Astrocyte (in vitro differentiated cells and primary cell): Measurements from ENCODE around the gene GRIK1. TPM values are rescaled to one million over a fixed set of nuclear protein-coding genes. Genes with fewer than 3 reads are reported as not detected.

Source experiments
- DNase-seq: peaks from one replicate; pipeline ENCODE4 v3.0.0-alpha.2; 2010; ENCODE audit warnings: low read depth
- FAIRE-seq: peaks from 2 replicates; lab custom pipeline; 2011; peaks lifted over from hg19 to GRCh38; lab: Jason Lieb, UNC
- H2AFZ ChIP-seq: 2 replicates; pipeline ENCODE4 v1.6.0; 2012; ENCODE audit warnings: low read depth, low read length, inconsistent platforms
- H3K27ac ChIP-seq: 2 replicates; pipeline ENCODE4 v1.5.1; 2011; ENCODE audit warnings: low read depth, low read length, inconsistent platforms
- H3K27me3 ChIP-seq: 2 replicates; pipeline ENCODE4 v1.6.0; 2011; ENCODE audit warnings: low read length, inconsistent platforms; ENCODE audit not compliant: insufficient read depth
- H3K36me3 ChIP-seq: 2 replicates; pipeline ENCODE4 v1.5.1; 2011; ENCODE audit warnings: low read length, inconsistent platforms; ENCODE audit not compliant: insufficient read depth
- H3K4me1 ChIP-seq: 2 replicates; pipeline ENCODE4 v1.5.1; 2011; ENCODE audit warnings: low read length, inconsistent platforms; ENCODE audit not compliant: insufficient read depth
- H3K4me2 ChIP-seq: 2 replicates; pipeline ENCODE4 v1.6.0; 2012; ENCODE audit warnings: low read length, inconsistent platforms
- H3K4me3 ChIP-seq: 2 replicates; pipeline ENCODE4 v1.5.1; 2011; ENCODE audit warnings: low read depth, mild to moderate bottlenecking, low read length, inconsistent platforms; ENCODE audit not compliant: insufficient read depth
- H3K79me2 ChIP-seq: 2 replicates; pipeline ENCODE4 v1.6.0; 2012; ENCODE audit warnings: mild to moderate bottlenecking, low read length, inconsistent platforms; ENCODE audit not compliant: insufficient read depth
- H3K9ac ChIP-seq: 2 replicates; pipeline ENCODE4 v1.6.0; 2012; ENCODE audit warnings: mild to moderate bottlenecking, low read length, inconsistent platforms
- H3K9me3 ChIP-seq: 2 replicates; pipeline ENCODE4 v1.5.1; 2012; ENCODE audit warnings: low read depth, mild to moderate bottlenecking, low read length, inconsistent platforms; ENCODE audit not compliant: insufficient read depth
- H4K20me1 ChIP-seq: 2 replicates; pipeline ENCODE4 v1.6.0; 2012; ENCODE audit warnings: low read length, inconsistent platforms; ENCODE audit not compliant: insufficient read depth
- H3K27ac Mint-ChIP-seq: one replicate; pipeline ENCODE4 v1.8.0; 2021; ENCODE audit warnings: mild to moderate bottlenecking, mixed read lengths; ENCODE audit not compliant: unreplicated experiment
- H3K27me3 Mint-ChIP-seq: one replicate; pipeline ENCODE4 v1.8.0; 2021; ENCODE audit warnings: low read depth, mixed read lengths; ENCODE audit not compliant: unreplicated experiment
- H3K36me3 Mint-ChIP-seq: one replicate; pipeline ENCODE4 v1.8.0; 2021; ENCODE audit warnings: low read depth, mixed read lengths; ENCODE audit not compliant: unreplicated experiment
- H3K4me1 Mint-ChIP-seq: one replicate; pipeline ENCODE4 v1.8.0; 2021; ENCODE audit warnings: low read depth, mixed read lengths; ENCODE audit not compliant: unreplicated experiment
- H3K4me3 Mint-ChIP-seq: one replicate; pipeline ENCODE4 v1.8.0; 2021; ENCODE audit warnings: mild to moderate bottlenecking, moderate library complexity, mixed read lengths; ENCODE audit not compliant: unreplicated experiment
- H3K9me3 Mint-ChIP-seq: one replicate; pipeline ENCODE4 v1.8.0; 2021; ENCODE audit warnings: mild to moderate bottlenecking, mixed read lengths; ENCODE audit not compliant: unreplicated experiment
- EZH2 ChIP-seq: IDR thresholded peaks from 2 replicates; pipeline ENCODE4 v1.6.1; 2012; ENCODE audit warnings: mild to moderate bottlenecking, low read length, inconsistent platforms; ENCODE audit not compliant: insufficient read depth
- total RNA-seq: library from RNA; stranded (reverse); gene quantifications from 2 replicates; pipeline ENCODE4 v1.2.1, GENCODE V29; 2021
- TF ChIP-seq, protein P1 (sequence below): IDR thresholded peaks from 2 replicates; pipeline ENCODE4 v1.5.1; 2011; ENCODE audit warnings: low read depth, mild to moderate bottlenecking, inconsistent platforms, low read length, moderate library complexity; ENCODE audit not compliant: insufficient read depth

The GRIK1 gene
- total RNA-seq, 1 donor from 2014 or later, result not detected

DNA sequence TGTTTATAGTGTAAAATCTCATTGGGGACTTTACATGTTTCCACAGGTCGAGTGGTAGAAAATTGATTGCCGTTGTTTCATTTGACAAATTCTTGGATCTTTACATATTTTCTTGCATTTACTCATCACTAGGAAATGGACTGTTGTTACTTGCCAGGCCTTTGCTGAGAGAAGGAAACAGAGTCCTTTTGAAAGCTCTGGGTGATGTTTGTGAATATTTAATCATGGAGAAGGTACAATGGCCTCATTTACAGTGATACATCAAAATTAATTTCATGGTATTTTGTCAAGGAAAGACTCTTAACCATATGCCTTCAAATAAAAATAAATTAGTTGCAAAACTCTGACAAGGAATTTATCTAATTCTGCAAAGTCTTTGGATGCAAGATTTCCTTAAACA is 198.0 kb downstream of the GRIK1 start:
- Histone ChIP-seq H3K27ac (no peak overlapping the region), H3K9me3 (no peaks in the 10 kb centered on the region), H3K36me3 (no peaks in the 10 kb centered on the region), H3K27me3 (no peaks in the 10 kb centered on the region), H3K9ac (no peak overlapping the region), H2AFZ (no peak overlapping the region), H3K4me3 (no peak overlapping the region), H3K4me2 (no peak overlapping the region), H3K79me2 (no peaks in the 10 kb centered on the region), H4K20me1 (no peaks in the 10 kb centered on the region), H3K4me1 (no peaks in the 10 kb centered on the region)
- Mint-ChIP-seq H3K9me3 (no peaks in the 10 kb centered on the region), H3K36me3 (no peaks in the 10 kb centered on the region), H3K27me3 (no peaks in the 10 kb centered on the region), H3K4me3 (no peak overlapping the region), H3K4me1 (no peaks in the 10 kb centered on the region), H3K27ac (no peak overlapping the region)
- DNase-seq (no peak), FAIRE-seq (no peak)
- TF ChIP-seq, protein P1, sequence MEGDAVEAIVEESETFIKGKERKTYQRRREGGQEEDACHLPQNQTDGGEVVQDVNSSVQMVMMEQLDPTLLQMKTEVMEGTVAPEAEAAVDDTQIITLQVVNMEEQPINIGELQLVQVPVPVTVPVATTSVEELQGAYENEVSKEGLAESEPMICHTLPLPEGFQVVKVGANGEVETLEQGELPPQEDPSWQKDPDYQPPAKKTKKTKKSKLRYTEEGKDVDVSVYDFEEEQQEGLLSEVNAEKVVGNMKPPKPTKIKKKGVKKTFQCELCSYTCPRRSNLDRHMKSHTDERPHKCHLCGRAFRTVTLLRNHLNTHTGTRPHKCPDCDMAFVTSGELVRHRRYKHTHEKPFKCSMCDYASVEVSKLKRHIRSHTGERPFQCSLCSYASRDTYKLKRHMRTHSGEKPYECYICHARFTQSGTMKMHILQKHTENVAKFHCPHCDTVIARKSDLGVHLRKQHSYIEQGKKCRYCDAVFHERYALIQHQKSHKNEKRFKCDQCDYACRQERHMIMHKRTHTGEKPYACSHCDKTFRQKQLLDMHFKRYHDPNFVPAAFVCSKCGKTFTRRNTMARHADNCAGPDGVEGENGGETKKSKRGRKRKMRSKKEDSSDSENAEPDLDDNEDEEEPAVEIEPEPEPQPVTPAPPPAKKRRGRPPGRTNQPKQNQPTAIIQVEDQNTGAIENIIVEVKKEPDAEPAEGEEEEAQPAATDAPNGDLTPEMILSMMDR, result no peak
- no peak for TF ChIP-seq EZH2

DNA sequence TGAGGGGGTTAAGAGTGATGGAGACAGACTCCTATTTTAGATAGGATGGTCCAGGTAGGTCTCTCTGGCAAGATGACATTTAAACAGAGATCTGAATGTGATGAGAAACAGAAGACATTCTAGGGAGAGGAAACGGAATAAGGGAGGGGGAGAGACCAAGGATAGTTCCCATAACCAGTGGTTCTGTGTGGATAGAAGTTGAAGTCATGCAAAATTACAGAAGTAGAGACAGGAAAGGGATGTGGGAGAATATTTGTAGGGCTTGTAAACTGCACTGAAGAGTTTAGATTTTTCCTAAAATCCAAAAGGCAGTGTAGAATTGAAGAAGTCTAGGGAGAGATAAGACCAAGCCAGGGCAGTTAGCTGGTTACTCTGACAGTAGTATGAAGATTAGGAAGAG is 200.6 kb downstream of the GRIK1 start:
- Histone ChIP-seq H3K9ac (no peak overlapping the region), H4K20me1 (no peaks in the 10 kb centered on the region), H3K27me3 (no peaks in the 10 kb centered on the region), H3K4me2 (no peak overlapping the region), H3K79me2 (no peaks in the 10 kb centered on the region), H3K9me3 (no peaks in the 10 kb centered on the region), H2AFZ (no peak overlapping the region), H3K36me3 (no peaks in the 10 kb centered on the region), H3K27ac (no peak overlapping the region), H3K4me1 (no peaks in the 10 kb centered on the region), H3K4me3 (no peak overlapping the region)
- FAIRE-seq (no peak), DNase-seq (no peak)
- Mint-ChIP-seq H3K36me3 (no peaks in the 10 kb centered on the region), H3K9me3 (no peaks in the 10 kb centered on the region), H3K27ac (no peak overlapping the region), H3K4me1 (no peaks in the 10 kb centered on the region), H3K27me3 (no peaks in the 10 kb centered on the region), H3K4me3 (no peak overlapping the region)
- TF ChIP-seq, protein P1, result no peak
- no peak for TF ChIP-seq EZH2

DNA sequence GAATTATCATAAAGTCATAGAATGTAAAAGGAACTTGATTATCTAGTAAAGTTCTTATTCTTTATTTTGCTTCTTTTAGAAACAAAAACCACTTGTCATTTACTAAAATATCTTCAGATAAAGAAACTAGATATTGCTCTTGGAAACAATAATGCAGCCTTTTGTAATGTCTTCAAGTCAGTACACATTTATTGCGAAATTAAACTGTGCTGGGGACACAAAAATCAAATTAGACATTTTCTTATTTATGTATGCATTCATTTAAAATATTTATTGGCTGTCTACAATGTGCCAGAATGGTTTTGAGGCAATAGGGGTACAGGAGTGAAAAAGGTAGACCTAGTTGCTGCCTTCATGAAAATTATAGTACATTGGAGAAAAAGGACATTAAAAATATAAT is 201.1 kb downstream of the GRIK1 start:
- Mint-ChIP-seq H3K27ac (no peak overlapping the region), H3K27me3 (no peaks in the 10 kb centered on the region), H3K4me3 (no peak overlapping the region), H3K9me3 (no peaks in the 10 kb centered on the region), H3K36me3 (no peaks in the 10 kb centered on the region), H3K4me1 (no peaks in the 10 kb centered on the region)
- no peaks in the 10 kb centered on the region for H3K4me1 ChIP-seq
- no peaks in the 10 kb centered on the region for H3K9me3 ChIP-seq
- DNase-seq (no peak), FAIRE-seq (no peak)
- no peak for TF ChIP-seq EZH2
- TF ChIP-seq, protein P1, result no peak
- H3K27ac ChIP-seq, result no peak overlapping the region
- H3K79me2 ChIP-seq, result no peaks in the 10 kb centered on the region
- no peaks in the 10 kb centered on the region for H3K27me3 ChIP-seq
- H4K20me1 ChIP-seq, result no peaks in the 10 kb centered on the region
- no peak overlapping the region for H2AFZ ChIP-seq
- H3K36me3 ChIP-seq, result no peaks in the 10 kb centered on the region
- no peak overlapping the region for H3K4me3 ChIP-seq
- H3K4me2 ChIP-seq, result no peak overlapping the region
- no peak overlapping the region for H3K9ac ChIP-seq
